ENCODE results near the gene KIF2A.

The KIF2A gene

DNA sequence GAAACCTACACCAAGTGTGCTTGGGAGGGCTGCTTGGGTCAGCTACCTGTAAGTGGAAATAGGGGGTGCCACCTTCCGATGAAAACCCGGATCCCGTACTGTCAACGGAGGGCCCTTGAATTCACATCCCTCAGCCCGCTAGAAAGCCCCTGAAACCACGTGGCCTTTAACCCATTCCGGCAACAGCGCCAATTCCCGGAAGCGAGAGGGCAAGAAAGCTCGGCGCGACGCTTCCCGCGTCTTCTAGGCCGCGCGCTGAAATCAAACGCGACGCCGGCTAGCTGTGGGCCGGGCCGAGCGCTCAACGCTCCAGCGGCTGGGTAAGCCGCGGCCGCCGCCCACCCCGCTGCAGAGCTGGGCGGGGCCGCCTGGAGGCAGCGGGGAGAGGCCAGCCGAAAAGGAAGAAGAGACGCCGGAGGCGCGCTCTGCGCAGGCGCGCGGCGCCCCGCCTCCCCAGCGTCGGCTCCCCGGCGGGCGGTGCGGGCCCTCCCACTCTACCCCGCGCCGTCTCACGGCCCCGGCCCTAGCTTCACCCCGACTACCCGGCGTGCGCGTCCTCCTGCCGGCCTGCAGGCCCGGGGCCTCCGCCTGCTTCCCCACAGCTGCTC is at the start of gene KIF2A:
KIF2A (plus strand) TSS at position 492 of the 608 bp plus-strand sequence. CDS start 267 bp downstream, outside the sequence.
- CTCF ChIA-PET = no interaction called here
- peak within 1 kb of the TSS; percentile 92 for H3K27ac ChIP-seq
- peak; percentile 98 for DNase-seq (ENCODE audit: low spot score)
- POLR2A ChIA-PET (ENCODE audit: low non-redundant PET) = interaction anchor here (0.6 kb wide), 2 partner anchors 53 to 79 kb away, joined by 3 read pairs; no protein-coding TSS in a partner anchor
- TF ChIP-seq, protein P1, sequence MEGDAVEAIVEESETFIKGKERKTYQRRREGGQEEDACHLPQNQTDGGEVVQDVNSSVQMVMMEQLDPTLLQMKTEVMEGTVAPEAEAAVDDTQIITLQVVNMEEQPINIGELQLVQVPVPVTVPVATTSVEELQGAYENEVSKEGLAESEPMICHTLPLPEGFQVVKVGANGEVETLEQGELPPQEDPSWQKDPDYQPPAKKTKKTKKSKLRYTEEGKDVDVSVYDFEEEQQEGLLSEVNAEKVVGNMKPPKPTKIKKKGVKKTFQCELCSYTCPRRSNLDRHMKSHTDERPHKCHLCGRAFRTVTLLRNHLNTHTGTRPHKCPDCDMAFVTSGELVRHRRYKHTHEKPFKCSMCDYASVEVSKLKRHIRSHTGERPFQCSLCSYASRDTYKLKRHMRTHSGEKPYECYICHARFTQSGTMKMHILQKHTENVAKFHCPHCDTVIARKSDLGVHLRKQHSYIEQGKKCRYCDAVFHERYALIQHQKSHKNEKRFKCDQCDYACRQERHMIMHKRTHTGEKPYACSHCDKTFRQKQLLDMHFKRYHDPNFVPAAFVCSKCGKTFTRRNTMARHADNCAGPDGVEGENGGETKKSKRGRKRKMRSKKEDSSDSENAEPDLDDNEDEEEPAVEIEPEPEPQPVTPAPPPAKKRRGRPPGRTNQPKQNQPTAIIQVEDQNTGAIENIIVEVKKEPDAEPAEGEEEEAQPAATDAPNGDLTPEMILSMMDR (conservative IDR thresholded peaks at IDR 0.05; ENCODE audit: low read depth) = no peak

DNA sequence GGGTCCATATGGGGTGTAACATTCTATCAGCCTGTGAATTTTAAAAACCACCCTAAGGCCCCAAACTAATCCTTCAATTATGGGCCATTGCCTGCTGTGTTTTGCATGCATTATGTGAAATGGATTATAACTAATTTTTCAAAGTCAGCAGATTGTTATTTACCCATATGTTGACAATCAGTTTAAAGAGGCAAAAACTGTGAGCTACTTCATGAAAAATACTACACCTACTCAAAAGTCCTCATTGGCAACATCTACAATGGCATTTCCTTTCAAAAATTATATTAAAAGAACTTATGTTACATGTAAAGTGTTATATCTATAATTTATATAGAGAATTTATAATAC is 49.0 kb upstream of the KIF2A start:
- TF ChIP-seq, protein P1 (conservative IDR thresholded peaks at IDR 0.05; ENCODE audit: low read depth) = no peak
- POLR2A ChIA-PET (ENCODE audit: low non-redundant PET) = no interaction called here
- no peak overlapping the region for H3K27ac ChIP-seq
- DNase-seq (ENCODE audit: low spot score) = no peak
- CTCF ChIA-PET = interaction anchor here (0.5 kb wide), 1 partner anchor 33 kb away, joined by 3 read pairs; no protein-coding TSS in a partner anchor

DNA sequence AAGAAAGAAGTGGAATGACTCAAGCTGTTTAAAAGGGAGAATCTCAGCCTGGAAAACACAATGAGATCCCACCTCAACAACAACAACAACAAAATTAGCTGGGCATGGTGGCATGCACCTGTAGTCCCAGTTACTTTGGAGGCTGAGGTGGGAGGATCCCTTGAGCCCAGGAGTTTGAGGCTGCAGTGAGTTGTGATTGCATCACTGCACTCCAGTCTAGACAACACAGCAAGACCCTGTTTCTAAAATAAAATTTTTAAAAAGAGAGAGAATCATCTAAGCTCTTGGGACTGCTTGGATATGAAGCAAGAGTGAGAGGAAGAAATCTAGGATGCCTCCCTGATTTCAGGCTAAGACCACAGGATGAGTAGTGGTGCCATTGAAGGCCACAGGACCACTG is 47.4 kb upstream of the KIF2A start:
- ChIA-PET CTCF (interaction anchor here (0.7 kb wide), 1 partner anchor 18 kb away, joined by 5 read pairs; no protein-coding TSS in a partner anchor), POLR2A (ENCODE audit: low non-redundant PET) (interaction anchor here (0.6 kb wide), 1 partner anchor 146 kb away, joined by 12 read pairs; no protein-coding TSS in a partner anchor)
- TF ChIP-seq, protein P1 (conservative IDR thresholded peaks at IDR 0.05; ENCODE audit: low read depth) = no peak

DNA sequence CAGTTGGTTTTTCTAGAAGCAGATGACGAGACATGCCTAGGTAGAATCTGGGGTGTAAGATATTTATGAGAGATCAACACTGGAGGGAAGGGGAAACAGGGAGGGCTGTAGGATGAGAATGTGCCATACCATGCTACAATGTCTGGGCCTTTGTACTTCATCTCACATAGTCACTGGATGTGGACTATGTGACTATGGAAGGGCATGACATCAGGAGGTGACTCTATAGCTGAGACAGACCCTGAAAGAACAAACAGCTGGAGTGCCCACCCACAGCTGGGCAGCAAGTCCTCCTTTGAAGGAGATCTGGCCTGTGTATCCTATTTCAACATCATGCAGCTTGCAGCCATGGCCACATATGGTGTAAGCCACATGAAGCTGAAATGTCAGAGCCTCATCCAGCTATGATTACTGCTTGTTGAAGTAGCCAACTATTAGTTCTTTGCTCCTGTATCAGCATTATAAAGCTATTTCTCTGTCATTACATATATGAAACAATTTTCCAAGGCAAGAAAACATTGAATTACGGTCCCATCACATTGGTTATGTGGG is 46.2 kb upstream of the KIF2A start:
- H3K27ac ChIP-seq = no peak overlapping the region
- CTCF ChIA-PET = no interaction called here
- TF ChIP-seq, protein P1 (conservative IDR thresholded peaks at IDR 0.05; ENCODE audit: low read depth) = no peak
- POLR2A ChIA-PET (ENCODE audit: low non-redundant PET) = no interaction called here
- DNase-seq (ENCODE audit: low spot score) = no peak

More for the DNA sequence above, 47.4 kb upstream of the KIF2A start:
- no peak overlapping the region for H3K27ac ChIP-seq
- DNase-seq (ENCODE audit: low spot score) = no peak

DNA sequence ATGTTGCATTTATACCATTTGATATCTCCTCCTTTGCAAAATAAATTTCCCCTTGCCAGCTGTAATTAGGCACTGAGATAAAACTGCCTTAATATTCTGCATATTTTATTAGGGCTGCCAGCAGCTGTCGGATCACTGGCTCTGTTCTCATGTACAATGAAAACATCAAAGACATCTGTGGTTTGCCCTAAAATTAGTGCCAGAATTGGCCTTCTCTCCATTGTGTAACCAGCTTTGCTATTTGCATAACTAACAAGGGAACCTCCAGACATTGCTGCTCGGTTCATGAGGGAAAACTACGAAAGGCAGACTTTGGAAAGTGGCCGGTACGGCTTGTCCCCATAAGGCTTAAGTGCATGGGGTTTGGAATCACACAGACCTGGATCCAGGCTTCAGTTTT is 45.5 kb upstream of the KIF2A start:
- CTCF ChIA-PET = interaction anchor here (0.6 kb wide), 1 partner anchor 234 kb away, joined by 3 read pairs; no protein-coding TSS in a partner anchor
- POLR2A ChIA-PET (ENCODE audit: low non-redundant PET) = no interaction called here
- H3K27ac ChIP-seq = no peak overlapping the region
- TF ChIP-seq, protein P1 (conservative IDR thresholded peaks at IDR 0.05; ENCODE audit: low read depth) = no peak
- DNase-seq (ENCODE audit: low spot score) = no peak

DNA sequence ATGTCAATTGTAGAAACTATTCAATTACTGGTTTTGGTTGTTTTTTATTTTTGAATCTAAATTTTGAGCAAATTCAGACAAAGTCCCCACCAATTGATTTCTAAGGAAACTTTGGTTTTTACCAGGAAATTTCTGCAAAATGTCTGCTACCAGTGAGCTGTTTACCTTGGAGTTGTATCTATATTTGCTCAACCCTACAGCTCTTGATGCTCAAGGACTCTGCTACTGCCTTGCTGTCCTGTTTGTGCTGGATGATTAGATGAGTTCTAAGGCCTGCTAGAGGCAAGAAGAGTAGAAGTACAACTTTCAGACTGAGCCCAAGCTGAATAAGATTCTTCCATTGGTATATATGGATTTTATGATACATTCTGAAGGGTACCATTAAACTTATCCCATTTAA is 42.6 kb upstream of the KIF2A start:
- TF ChIP-seq, protein P1 (conservative IDR thresholded peaks at IDR 0.05; ENCODE audit: low read depth) = no peak
- H3K27ac ChIP-seq = no peak overlapping the region
- DNase-seq (ENCODE audit: low spot score) = no peak
- ChIA-PET CTCF (no interaction called here), POLR2A (ENCODE audit: low non-redundant PET) (no interaction called here)
